Prostate gland (tissue), 2 donors: ENCODE results near the gene HDHD2.

Experiments
- CTCF ChIP-seq, 4 experiments: fragments of 200-600 bp in 2 of 4; fragments of 450-650 bp in 2 of 4; sonication (generic) in 2 of 4; IDR thresholded peaks; 1 replicate in 3 of 4; 2 replicates in 1 of 4; pipeline ENCODE4 v1.5.1; 2016 to 2019; ENCODE audit warnings: antibody characterized with exemption in 4 of 4, mild to moderate bottlenecking in 2 of 4, moderate library complexity in 2 of 4
- POLR2A ChIP-seq: fragments of 450-650 bp; IDR thresholded peaks from one replicate; pipeline ENCODE4 v1.6.1; 2016; ENCODE audit warnings: antibody characterized with exemption, mild to moderate bottlenecking
- POLR2AphosphoS5 ChIP-seq: sonication (generic); formaldehyde crosslinking; IDR thresholded peaks from one replicate; pipeline ENCODE4 v1.6.1; 2017; ENCODE audit warnings: antibody characterized with exemption

DNA sequence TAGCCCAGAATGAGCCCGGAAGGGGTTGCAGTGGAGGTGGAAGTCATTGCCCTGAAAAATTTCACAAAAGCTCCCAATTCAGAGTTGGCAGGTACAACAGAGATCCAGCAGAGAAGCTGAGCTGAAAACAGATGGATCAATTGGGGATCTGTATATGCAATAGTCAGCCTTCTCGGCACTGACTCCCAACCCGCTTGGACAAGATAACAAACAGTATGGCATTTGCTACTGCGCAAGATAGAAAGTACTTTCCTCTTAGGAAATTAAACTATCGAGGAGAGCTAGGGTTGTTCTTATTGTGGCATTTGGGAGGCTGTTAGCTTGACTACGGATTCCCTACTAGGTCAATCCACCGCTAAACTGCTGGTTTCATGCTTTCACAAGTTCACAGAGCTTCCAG is 37.4 kb upstream of the HDHD2 start:
- TF ChIP-seq POLR2AphosphoS5 (no peak), CTCF (IDR thresholded peaks at IDR 0.05) (no peak), POLR2A (no peak)
